KG1 (cell line): Measurements from ENCODE around the gene AHCYL2.
"Not testable (repeated sequence)": the region's sequence is repeated elsewhere in the genome, so short reads cannot be mapped to it uniquely, and the experiment has no call there.

Experiments
- DNase-seq: peaks from one replicate; lab custom pipeline; 2025; lab: John Stamatoyannopoulos, UW

Gene AHCYL2

GRCh38 chr7:129385116-129385515 is 160.3 kb downstream of the AHCYL2 start:
- DNase-seq: no peak

DNA sequence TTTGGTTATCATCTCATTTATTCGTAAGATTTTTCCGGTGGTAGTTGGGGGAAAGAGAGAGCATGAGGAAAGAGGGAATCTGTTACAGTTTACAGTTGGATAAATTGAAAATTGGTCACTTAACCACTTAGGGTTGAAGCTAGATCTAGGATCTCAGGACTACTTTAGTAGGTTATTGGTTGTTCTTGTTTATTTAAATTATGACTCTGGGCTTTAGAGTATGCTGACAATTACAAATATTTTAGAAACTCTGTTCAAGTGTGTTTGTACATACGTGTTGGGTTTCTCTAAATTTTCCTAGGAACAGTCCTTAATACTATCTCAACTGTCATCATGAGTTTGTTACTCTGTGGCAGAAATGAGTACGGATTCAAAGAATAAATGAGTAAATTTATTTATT is 160.8 kb downstream of the AHCYL2 start:
- no peak for DNase-seq

GRCh38 chr7:129386506-129386905 is 161.7 kb downstream of the AHCYL2 start:
- DNase-seq: no peak

DNA sequence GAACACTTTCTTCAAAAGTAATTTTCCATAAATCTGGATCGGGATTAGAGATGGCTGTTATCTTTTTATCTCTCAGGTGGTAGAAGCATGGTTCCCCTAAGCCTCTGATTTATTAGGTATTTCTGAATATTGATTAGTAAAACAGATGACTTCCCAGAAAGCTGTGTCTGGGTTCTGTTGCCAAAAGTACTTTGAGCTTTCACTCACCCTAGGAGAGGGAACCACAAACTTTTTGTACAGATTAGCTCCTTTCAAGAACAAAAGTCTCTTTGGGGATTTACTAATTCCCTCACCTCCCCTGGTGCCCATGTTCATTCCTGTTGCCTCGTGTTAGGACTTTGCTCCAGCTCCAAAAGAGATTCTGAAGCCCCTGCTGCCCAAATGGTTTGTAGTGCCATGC is 162.7 kb downstream of the AHCYL2 start:
- no peak for DNase-seq

DNA sequence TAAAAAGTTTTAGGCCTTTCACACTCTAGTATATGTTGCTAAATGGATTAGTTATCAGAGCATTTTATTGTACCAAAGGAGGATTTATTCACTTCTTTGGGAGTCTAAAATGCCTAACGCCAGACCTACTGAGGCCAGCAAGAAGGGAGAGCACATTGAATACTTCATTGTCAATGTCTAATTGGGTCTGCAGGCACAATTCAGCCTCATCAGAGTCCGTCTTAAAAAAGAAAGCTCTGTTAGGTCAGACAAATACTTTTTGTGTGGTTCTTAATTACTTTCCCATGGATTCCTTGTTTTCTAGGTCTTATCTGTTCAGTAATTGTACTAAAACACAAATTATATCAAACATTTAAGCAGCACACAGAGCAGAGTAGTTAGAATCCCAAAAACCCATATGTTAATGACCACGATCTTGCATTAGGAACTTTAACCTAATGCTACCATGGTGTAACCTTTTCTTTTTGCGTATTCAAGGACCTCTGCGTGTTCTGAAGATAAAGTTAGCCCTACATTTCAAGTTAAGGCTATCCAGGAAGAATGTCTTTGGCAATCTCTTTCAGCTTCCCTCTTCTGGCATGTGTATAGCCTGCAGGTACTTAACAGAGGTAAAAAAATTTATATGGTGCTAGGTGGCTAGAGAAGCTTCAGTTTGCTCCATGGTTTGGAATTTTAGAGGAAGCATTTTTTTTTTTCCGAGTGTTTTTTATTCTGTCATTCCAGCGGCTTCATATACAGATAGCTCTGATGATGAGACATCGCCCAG is 163.7 kb downstream of the AHCYL2 start:
- no peak for DNase-seq

DNA sequence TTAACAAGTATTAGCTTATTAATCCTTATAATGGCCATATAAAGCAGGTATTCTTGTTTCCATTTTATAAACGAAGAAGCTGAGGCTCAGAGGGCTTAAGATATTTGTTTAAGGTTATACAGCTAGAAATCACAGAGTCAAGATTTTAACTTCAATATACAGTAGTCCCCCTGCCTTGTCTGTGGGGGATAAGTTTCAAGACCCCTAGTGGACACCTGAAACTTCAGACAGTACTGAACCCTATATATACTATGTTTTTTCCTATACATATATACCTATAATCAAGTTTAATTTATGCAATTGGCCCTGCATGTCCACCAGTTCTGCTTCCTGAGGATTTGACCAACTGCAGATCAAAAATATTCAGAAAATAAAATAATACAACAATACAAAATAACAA is 165.0 kb downstream of the AHCYL2 start:
- no peak for DNase-seq

- DNase-seq: no peak
Measured at GRCh38 chr7:129390314-129390713, 165.5 kb downstream of the AHCYL2 start.

- DNase-seq: no peak
Measured at GRCh38 chr7:129391546-129392171, 166.8 kb downstream of the AHCYL2 start.

GRCh38 chr7:129393255-129393654 is 168.4 kb downstream of the AHCYL2 start:
- DNase-seq: no peak

DNA sequence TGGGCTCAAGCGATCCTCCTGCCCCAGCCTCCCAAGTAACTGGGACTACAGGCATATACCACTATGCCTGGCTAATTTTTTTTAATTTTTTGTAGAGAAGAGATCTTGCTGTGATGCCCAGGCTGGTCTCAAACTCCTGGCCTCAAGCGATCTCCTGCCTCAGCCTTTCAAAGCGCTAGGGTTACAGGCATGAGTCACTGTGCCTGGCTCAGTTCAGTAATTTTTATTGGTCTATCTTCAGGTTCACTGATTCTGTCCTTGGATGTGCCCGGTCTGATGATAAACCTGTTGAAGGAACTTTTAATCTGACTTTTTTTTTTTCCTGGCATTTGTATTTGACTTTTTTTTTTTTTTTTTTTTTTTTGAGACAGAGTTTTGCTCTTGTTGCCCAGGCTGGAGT is 169.3 kb downstream of the AHCYL2 start:
- no peak for DNase-seq

GRCh38 chr7:129394982-129395914 is 170.4 kb downstream of the AHCYL2 start:
- no peak for DNase-seq

DNA sequence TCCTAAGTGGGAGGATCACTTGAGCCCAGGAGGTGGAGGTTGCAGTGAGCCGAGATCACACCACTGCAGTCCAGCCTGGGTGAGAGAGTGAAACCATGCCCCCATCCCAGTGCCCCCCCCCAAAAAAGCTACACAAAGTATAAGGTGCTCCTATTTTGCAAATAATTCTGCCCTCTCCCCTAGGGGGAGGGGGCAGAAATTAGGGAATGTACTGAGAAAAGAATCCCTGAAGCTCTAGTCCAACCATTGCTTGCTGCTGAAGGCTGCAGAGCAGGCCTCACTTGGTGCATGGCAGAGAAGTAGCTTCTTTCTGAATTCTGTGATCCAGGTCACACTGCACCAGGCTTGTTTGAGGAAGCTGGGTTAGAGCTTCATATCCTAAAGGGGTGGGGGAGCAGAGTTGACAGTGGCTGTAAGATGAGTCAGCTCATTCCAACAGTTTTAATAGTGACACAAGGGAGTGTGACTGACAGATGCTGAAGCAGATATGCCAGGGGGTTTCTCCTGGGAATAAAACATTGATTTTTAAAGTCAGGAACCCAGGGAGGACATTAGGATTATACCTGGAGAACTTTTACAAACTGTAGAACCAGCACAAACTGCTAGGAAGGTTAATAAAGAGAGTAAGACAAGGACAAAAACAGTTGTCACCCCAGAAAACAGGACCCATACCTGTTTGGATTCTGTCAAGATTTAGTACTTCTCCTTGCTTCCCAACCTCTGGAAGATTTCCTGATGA is 176.6 kb downstream of the AHCYL2 start:
- no peak for DNase-seq

DNA sequence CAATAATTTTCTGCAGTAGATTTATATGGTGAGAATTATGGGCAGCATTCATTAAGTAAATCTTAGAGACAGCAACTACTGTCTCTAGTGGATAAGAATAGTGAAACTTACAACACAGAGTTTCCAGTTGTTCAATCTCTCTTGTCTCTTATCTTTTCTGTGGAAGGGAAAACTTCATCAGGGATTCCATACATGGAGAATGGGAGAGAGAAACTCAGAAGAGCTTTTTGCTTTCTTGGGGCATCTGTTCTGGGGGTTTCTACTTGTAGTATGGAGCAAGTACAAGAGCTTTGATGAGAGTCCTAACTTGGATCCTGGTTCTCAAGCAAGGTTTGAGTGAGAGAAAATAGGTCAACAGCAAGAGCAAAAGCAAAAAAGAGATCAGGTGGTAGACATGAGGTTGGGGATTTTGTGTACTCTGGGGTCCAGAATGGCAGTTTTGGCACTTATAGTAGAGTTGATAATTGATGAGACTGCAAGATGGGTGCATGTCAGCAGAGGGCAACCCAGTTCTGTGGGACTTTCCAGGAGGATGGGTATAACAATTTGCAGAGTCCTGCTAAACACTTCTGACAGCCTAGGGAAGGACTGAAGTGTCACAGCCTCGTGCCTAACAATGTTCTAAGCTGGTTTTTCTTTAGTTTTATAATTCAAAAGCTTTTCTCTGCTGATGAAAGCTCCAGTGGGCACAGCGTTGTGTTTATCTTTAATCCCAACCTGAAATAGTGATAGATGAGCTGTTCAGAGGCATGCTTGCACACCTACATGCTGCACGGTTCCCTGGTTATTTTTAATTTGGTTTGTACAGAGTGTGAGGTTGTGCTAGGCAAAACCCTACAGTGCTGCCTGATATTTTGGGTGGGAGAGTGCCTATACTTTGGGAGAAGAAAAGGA is 177.4 kb downstream of the AHCYL2 start:
- no peak for DNase-seq

- DNase-seq: no peak
Measured at GRCh38 chr7:129405527-129405926, 180.7 kb downstream of the AHCYL2 start.

DNA sequence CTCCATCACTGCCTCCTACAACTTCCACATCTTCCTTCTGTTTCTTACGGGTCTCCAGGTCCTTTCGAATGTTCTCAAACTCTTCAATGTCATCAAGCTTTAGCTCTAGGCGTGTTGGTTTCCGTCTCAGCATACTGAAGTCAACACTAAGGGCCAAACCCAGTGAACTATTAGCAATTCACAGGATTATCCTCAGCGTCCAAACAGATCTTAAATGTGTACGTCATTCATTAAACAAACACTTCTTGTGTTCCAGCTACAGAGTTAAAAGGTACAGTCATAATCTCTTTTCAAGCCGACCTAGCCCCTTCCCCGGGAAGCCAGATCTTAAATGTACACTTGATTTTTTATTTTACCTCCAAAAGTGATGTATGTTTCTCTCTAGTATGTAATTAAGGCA is 185.4 kb downstream of the AHCYL2 start:
- not testable (repeated sequence) for DNase-seq

- no peak for DNase-seq
Measured at GRCh38 chr7:129412501-129412900, 187.7 kb downstream of the AHCYL2 start.

DNA sequence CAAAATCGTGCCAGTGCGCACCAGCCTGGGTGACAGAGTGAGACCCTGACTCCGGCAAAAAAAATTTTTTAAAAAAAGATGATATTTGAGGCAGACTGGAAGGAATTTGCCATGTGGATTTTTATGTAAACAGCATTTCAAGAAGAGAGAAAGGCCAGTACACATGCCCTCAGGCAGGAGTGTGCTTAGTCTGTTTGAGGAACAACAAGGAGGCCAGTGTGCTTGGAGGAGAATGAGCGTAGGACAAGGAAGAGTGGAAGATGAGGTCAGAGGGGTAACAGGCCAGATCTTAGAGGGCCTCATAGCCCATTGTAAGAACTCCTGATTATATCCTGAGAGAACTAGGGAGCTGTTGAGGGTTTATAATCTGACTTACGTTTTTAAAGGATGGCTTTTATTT is 192.2 kb downstream of the AHCYL2 start:
- DNase-seq: no peak

DNA sequence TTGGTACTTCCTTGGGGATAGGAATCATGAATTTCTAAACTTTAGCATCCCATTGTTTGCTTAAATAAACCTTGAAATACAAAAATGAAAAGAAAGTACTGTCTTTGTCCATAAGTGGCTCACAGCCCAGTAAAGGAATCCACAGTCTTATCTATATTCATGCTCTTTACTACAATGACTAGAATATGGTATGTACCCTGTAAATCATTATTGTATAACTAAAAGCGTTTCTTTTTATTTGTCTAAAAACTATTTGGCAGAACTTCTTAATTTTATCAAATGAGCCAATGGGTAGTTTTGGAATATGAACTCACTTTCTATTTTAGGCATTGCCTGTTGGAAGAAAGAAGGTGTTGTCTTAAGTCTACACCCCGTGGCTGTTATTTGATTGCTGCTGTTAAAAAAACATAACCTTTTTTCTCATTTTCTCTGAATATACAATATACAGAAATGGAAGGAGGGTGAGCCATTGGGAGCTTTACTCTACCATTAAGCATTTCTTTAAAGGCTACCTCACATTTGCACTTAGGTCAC is 197.0 kb downstream of the AHCYL2 start:
- DNase-seq: no peak

GRCh38 chr7:129422727-129423126 is 197.9 kb downstream of the AHCYL2 start:
- no peak for DNase-seq

GRCh38 chr7:129423700-129424410 is 199.0 kb downstream of the AHCYL2 start:
- no peak for DNase-seq
